ENCODE results near the gene POLD4.

GRCh38 chr11:67349928-67350465 lies 3.3 kb downstream of the POLD4 start:
- TF ChIP-seq, protein P1, sequence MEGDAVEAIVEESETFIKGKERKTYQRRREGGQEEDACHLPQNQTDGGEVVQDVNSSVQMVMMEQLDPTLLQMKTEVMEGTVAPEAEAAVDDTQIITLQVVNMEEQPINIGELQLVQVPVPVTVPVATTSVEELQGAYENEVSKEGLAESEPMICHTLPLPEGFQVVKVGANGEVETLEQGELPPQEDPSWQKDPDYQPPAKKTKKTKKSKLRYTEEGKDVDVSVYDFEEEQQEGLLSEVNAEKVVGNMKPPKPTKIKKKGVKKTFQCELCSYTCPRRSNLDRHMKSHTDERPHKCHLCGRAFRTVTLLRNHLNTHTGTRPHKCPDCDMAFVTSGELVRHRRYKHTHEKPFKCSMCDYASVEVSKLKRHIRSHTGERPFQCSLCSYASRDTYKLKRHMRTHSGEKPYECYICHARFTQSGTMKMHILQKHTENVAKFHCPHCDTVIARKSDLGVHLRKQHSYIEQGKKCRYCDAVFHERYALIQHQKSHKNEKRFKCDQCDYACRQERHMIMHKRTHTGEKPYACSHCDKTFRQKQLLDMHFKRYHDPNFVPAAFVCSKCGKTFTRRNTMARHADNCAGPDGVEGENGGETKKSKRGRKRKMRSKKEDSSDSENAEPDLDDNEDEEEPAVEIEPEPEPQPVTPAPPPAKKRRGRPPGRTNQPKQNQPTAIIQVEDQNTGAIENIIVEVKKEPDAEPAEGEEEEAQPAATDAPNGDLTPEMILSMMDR (IDR thresholded peaks at IDR 0.05): no peak
- TF ChIP-seq EP300 (IDR thresholded peaks at IDR 0.05): no peak
